CD8-positive, alpha-beta memory T cell (primary cell): ENCODE results near the gene WNT7B. TPM values are rescaled to one million over a fixed set of nuclear protein-coding genes. Genes with fewer than 3 reads are reported as not detected.

Experiments used
- CTCF ChIA-PET: fragments of 350-600 bp; sonication (Branson Sonifier 250); formaldehyde crosslinking; loops from one replicate; lab custom pipeline; 2021; ENCODE audit warnings: antibody characterized with exemption; lab: Charles Lee
- POLR2A ChIA-PET: fragments of 350-600 bp; sonication (Branson Sonifier 250); formaldehyde crosslinking; loops from one replicate; lab custom pipeline; 2021; ENCODE audit warnings: antibody characterized with exemption; lab: Charles Lee
- DNase-seq, 5 donors: peaks; one replicate each; pipeline versions ENCODE4 v3.0.0 to v3.0.0-alpha.2; 2020 to 2022; ENCODE audit warnings: mixed read lengths in 1 of 5
- H3K27ac ChIP-seq: one replicate; pipeline ENCODE4 v1.7.0; 2013; ENCODE audit warnings: low read depth, mild to moderate bottlenecking, low read length, moderate library complexity
- H3K27me3 ChIP-seq: 2 replicates; pipeline ENCODE4 v1.7.0; 2013; ENCODE audit warnings: low read length, mild to moderate bottlenecking; ENCODE audit not compliant: insufficient read depth, poor library complexity, severe bottlenecking
- H3K36me3 ChIP-seq: 2 replicates; pipeline ENCODE4 v1.7.0; 2013; ENCODE audit warnings: mild to moderate bottlenecking, low read length, moderate library complexity; ENCODE audit not compliant: insufficient read depth
- H3K4me1 ChIP-seq: 2 replicates; pipeline ENCODE4 v1.7.0; 2013; ENCODE audit warnings: mild to moderate bottlenecking, low read length, moderate library complexity; ENCODE audit not compliant: insufficient read depth
- H3K4me3 ChIP-seq: 2 replicates; pipeline ENCODE4 v1.7.0; 2013; ENCODE audit warnings: mild to moderate bottlenecking, low read length
- H3K9me3 ChIP-seq: 2 replicates; pipeline ENCODE4 v1.7.0; 2013; ENCODE audit warnings: mild to moderate bottlenecking, low read length
- H3K27ac Mint-ChIP-seq, 8 donors: one replicate each; pipeline ENCODE4 v1.8.0; 2020 to 2021; ENCODE audit warnings: mixed read lengths in 8 of 8, mild to moderate bottlenecking in 6 of 8, inconsistent platforms in 3 of 8, moderate library complexity in 3 of 8
- H3K27me3 Mint-ChIP-seq, 2 donors: one replicate each; pipeline ENCODE4 v1.8.0; 2020 to 2021; ENCODE audit warnings: mixed read lengths in 2 of 2, mild to moderate bottlenecking in 1 of 2, moderate library complexity in 1 of 2
- H3K36me3 Mint-ChIP-seq, 3 donors: one replicate each; pipeline ENCODE4 v1.8.0; 2020 to 2021; ENCODE audit warnings: mixed read lengths in 3 of 3, inconsistent platforms in 1 of 3, mild to moderate bottlenecking in 1 of 3
- H3K4me1 Mint-ChIP-seq, 3 donors: one replicate each; pipeline ENCODE4 v1.8.0; 2020 to 2021; ENCODE audit warnings: mixed read lengths in 3 of 3, inconsistent platforms in 1 of 3, mild to moderate bottlenecking in 1 of 3
- H3K4me3 Mint-ChIP-seq, 7 donors: one replicate each; pipeline ENCODE4 v1.8.0; 2020 to 2021; ENCODE audit warnings: mixed read lengths in 7 of 7, mild to moderate bottlenecking in 6 of 7, moderate library complexity in 4 of 7, inconsistent platforms in 2 of 7
- H3K9me3 Mint-ChIP-seq, 5 donors: one replicate each; pipeline ENCODE4 v1.8.0; 2020 to 2022; ENCODE audit warnings: mixed read lengths in 5 of 5, mild to moderate bottlenecking in 3 of 5, moderate library complexity in 2 of 5, inconsistent platforms in 1 of 5
- polyA plus RNA-seq: library from polyadenylated mRNA; unstranded; fragments of 300-500 nt; fragmentation: Illumina TruSeq; gene quantifications from one replicate; pipeline ENCODE4 v1.2.3, GENCODE V29; 2021
- total RNA-seq, 2 experiments: library from RNA; stranded (reverse); gene quantifications; one replicate each; pipeline ENCODE4 v1.2.3, GENCODE V29; 2021

WNT7B gene
- total and polyA plus RNA-seq, 3 experiments from 2014 or later: not detected

GRCh38 chr22:45969801-45970470 is 7.0 kb downstream of the WNT7B start:
- no peaks in the 10 kb centered on the region for H3K9me3 Mint-ChIP-seq
- Histone ChIP-seq H3K36me3 (no peaks in the 10 kb centered on the region), H3K4me3 (no peak overlapping the region), H3K4me1 (no peaks in the 10 kb centered on the region), H3K27me3 (peaks cover 17% of the 10 kb centered on the region), H3K9me3 (no peaks in the 10 kb centered on the region), H3K27ac (no peak overlapping the region)
- no peak overlapping the region for H3K4me3 Mint-ChIP-seq
- DNase-seq: no peak
- ChIA-PET CTCF (no interaction called here), POLR2A (no interaction called here)
- H3K27ac Mint-ChIP-seq: no peak overlapping the region
- peaks cover 39 to 53% of the 10 kb centered on the region in 2 donors for H3K27me3 Mint-ChIP-seq
- no peaks in the 10 kb centered on the region for H3K36me3 Mint-ChIP-seq
- peaks cover 0 to 10% (median 6%) of the 10 kb centered on the region in 3 donors for H3K4me1 Mint-ChIP-seq

DNA sequence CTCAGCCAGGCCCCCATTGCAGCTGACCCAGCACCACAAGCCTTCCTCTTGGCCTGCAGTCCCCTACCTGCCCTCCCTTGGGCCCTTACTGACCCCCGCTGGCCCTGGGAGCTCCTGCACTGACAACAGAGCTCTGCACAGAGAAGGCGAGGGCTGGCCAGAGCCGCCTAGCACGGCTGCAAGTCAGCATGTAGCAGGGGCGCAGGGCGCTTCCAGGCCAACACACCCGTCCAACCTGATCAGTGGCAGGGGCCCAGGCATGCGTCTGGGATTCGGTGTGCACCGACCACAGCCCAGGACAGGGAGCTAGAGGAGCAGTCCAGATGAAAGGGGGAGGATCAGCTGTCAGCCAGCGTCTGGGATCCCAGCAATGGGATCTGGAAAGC is 7.6 kb downstream of the WNT7B start:
- Mint-ChIP-seq H3K4me3 (no peak overlapping the region), H3K4me1 (peaks cover 0 to 7% (median 4%) of the 10 kb centered on the region in 3 donors), H3K27ac (no peak overlapping the region), H3K27me3 (peaks cover 39 to 52% of the 10 kb centered on the region in 2 donors), H3K9me3 (no peaks in the 10 kb centered on the region), H3K36me3 (no peaks in the 10 kb centered on the region)
- ChIA-PET CTCF (no interaction called here), POLR2A (no interaction called here)
- no peak for DNase-seq
- no peak overlapping the region for H3K4me3 ChIP-seq
- peaks cover 12% of the 10 kb centered on the region for H3K27me3 ChIP-seq
- H3K27ac ChIP-seq: no peak overlapping the region
- no peaks in the 10 kb centered on the region for H3K36me3 ChIP-seq
- no peaks in the 10 kb centered on the region for H3K9me3 ChIP-seq
- no peaks in the 10 kb centered on the region for H3K4me1 ChIP-seq

- Mint-ChIP-seq H3K27me3 (peaks cover 34 to 47% of the 10 kb centered on the region in 2 donors), H3K36me3 (no peaks in the 10 kb centered on the region), H3K9me3 (no peaks in the 10 kb centered on the region), H3K4me3 (no peak overlapping the region), H3K27ac (no peak overlapping the region), H3K4me1 (peaks cover 0 to 5% (median 2%) of the 10 kb centered on the region in 3 donors)
- Histone ChIP-seq H3K36me3 (no peaks in the 10 kb centered on the region), H3K4me3 (no peak overlapping the region), H3K4me1 (no peaks in the 10 kb centered on the region), H3K27ac (no peak overlapping the region), H3K27me3 (peaks cover 6% of the 10 kb centered on the region), H3K9me3 (no peaks in the 10 kb centered on the region)
- ChIA-PET POLR2A (no interaction called here), CTCF (no interaction called here)
- DNase-seq: no peak
Measured at GRCh38 chr22:45968751-45969413, 8.1 kb downstream of the WNT7B start.

DNA sequence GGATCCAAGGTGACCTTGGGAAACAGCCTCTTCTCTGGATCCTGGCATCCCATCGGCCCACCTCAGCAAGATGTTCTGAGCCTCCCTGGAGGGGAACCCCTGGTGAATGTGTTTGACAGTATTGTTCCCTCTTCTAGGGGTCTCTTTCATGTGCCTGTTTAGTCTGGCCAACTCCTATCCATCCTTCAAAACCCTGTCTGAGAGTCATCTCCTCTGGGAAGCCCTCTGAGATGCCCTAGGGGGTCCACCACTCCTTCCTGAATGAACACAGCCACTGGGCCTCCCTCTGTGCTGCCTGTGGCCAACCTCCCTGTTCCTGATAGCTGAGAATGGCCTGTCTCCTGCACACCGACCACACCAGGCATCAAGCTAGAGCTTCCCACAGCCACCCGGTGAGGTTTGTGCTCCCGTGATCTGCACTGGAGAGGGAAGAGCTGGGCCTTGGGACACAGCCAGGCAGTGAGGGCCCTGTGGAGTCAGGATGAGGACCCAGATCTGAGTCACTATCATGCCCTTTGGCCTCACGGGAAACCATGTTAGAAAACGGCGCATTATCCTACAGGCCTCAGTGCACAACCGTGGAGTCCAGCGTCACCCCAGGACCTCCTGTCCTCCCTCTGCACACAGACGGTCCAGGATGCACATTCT is 8.8 kb downstream of the WNT7B start:
- H3K4me1 Mint-ChIP-seq: peaks cover 0 to 4% (median 1%) of the 10 kb centered on the region in 3 donors
- Histone ChIP-seq H3K36me3 (no peaks in the 10 kb centered on the region), H3K27me3 (peaks cover 3% of the 10 kb centered on the region), H3K9me3 (no peaks in the 10 kb centered on the region), H3K4me1 (no peaks in the 10 kb centered on the region), H3K27ac (no peak overlapping the region), H3K4me3 (no peak overlapping the region)
- ChIA-PET POLR2A (no interaction called here), CTCF (no interaction called here)
- peaks cover 28 to 42% of the 10 kb centered on the region in 2 donors for H3K27me3 Mint-ChIP-seq
- peak overlapping the region in 1 of 7 donors; percentile 61 for H3K4me3 Mint-ChIP-seq
- no peaks in the 10 kb centered on the region for H3K9me3 Mint-ChIP-seq
- no peak overlapping the region for H3K27ac Mint-ChIP-seq
- H3K36me3 Mint-ChIP-seq: no peaks in the 10 kb centered on the region
- DNase-seq: no peak

DNA sequence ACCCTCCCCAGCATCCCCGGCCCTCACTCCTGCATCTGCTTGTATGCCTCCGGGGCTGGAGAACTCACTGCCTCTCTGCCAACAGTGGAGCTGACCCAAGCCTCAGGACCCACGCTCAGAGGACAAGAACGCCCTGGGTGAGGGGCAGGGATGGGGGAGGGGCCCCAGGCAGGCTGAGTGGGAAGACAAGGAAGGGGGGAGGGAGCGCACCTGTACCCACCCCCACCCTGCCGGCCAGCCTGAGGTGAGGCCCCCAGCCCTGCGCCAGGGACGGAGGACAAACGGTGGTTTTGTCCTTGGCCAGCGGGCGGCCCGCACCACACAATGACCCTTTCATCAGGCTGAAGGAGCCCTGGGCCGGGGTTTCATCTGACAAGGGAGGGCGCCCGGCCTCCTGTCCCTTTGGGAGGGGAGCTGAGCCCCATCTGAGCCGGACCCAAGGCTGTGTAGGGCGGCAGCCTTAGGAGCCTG is 10.0 kb downstream of the WNT7B start:
- no peak overlapping the region for H3K27ac ChIP-seq
- CTCF ChIA-PET: no interaction called here
- no peak overlapping the region for H3K4me3 ChIP-seq
- H3K27me3 Mint-ChIP-seq: peaks cover 22 to 35% of the 10 kb centered on the region in 2 donors
- H3K36me3 Mint-ChIP-seq: no peaks in the 10 kb centered on the region
- peaks cover 3% of the 10 kb centered on the region for H3K27me3 ChIP-seq
- H3K4me1 Mint-ChIP-seq: peaks cover 0 to 4% (median 1%) of the 10 kb centered on the region in 3 donors
- H3K9me3 Mint-ChIP-seq: no peaks in the 10 kb centered on the region
- H3K4me1 ChIP-seq: no peaks in the 10 kb centered on the region
- no peaks in the 10 kb centered on the region for H3K9me3 ChIP-seq
- H3K27ac Mint-ChIP-seq: no peak overlapping the region
- H3K36me3 ChIP-seq: no peaks in the 10 kb centered on the region
- POLR2A ChIA-PET: no interaction called here
- DNase-seq: no peak
- H3K4me3 Mint-ChIP-seq: no peak overlapping the region

- H3K27me3 Mint-ChIP-seq: peaks cover 22 to 35% of the 10 kb centered on the region in 2 donors
- H3K36me3 Mint-ChIP-seq: no peaks in the 10 kb centered on the region
- ChIA-PET CTCF (no interaction called here), POLR2A (no interaction called here)
- H3K9me3 ChIP-seq: no peaks in the 10 kb centered on the region
- H3K9me3 Mint-ChIP-seq: no peaks in the 10 kb centered on the region
- no peak for DNase-seq
- no peaks in the 10 kb centered on the region for H3K36me3 ChIP-seq
- no peak overlapping the region for H3K4me3 Mint-ChIP-seq
- H3K4me1 Mint-ChIP-seq: peaks cover 0 to 4% (median 1%) of the 10 kb centered on the region in 3 donors
- H3K4me3 ChIP-seq: no peak overlapping the region
- H3K27ac Mint-ChIP-seq: no peak overlapping the region
- peaks cover 3% of the 10 kb centered on the region for H3K27me3 ChIP-seq
- H3K4me1 ChIP-seq: no peaks in the 10 kb centered on the region
- H3K27ac ChIP-seq: no peak overlapping the region
Measured at GRCh38 chr22:45966320-45966894, 10.6 kb downstream of the WNT7B start.

DNA sequence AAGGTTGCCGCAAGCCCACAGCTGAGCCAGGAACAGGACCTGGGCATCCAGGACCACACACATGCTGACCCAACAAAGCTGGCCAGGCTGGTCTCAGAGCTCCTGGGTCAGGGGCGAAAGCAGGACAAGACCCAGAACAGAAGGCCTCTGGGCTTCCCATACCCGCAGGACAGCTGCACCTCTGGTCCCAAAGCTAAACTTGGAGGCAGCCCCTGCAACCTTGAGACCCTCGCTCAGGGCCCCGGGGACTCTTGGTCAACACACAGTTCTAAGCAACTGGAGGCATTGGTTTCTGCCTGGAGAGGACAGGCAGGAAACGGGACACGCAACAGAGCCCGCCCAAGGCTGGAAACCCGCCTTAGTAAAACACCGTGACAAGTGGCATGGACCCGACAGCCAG is 11.4 kb downstream of the WNT7B start:
- H3K4me3 Mint-ChIP-seq: no peak overlapping the region
- Histone ChIP-seq H3K9me3 (no peaks in the 10 kb centered on the region), H3K27ac (no peak overlapping the region), H3K36me3 (no peaks in the 10 kb centered on the region), H3K4me3 (no peak overlapping the region), H3K27me3 (no peaks in the 10 kb centered on the region), H3K4me1 (no peaks in the 10 kb centered on the region)
- DNase-seq: no peak
- POLR2A ChIA-PET: no interaction called here
- H3K9me3 Mint-ChIP-seq: no peaks in the 10 kb centered on the region
- H3K4me1 Mint-ChIP-seq: no peaks in the 10 kb centered on the region
- H3K36me3 Mint-ChIP-seq: no peaks in the 10 kb centered on the region
- no peak overlapping the region for H3K27ac Mint-ChIP-seq
- CTCF ChIA-PET: no interaction called here
- peaks cover 20 to 31% of the 10 kb centered on the region in 2 donors for H3K27me3 Mint-ChIP-seq
